Keratinocyte (primary cell): Measurements from ENCODE around the gene RNPC3. TPM values are rescaled to one million over a fixed set of nuclear protein-coding genes. Genes with fewer than 3 reads are reported as not detected.

Source experiments
- DNase-seq: peaks from one replicate; pipeline ENCODE4 v3.0.0-alpha.2; 2011; ENCODE audit warnings: low read depth, missing footprints, low spot score
- FAIRE-seq: peaks from 2 replicates; lab custom pipeline; 2011; peaks lifted over from hg19 to GRCh38; lab: Jason Lieb, UNC
- H2AFZ ChIP-seq: 2 replicates; pipeline ENCODE4 v1.6.0; 2012; ENCODE audit warnings: low read length, control low read depth, inconsistent platforms; ENCODE audit not compliant: control insufficient read depth
- H3K27ac ChIP-seq: 2 replicates; pipeline ENCODE4 v1.5.1; 2011; ENCODE audit warnings: low read length; ENCODE audit not compliant: control insufficient read depth, insufficient read depth
- H3K27me3 ChIP-seq: 3 replicates; pipeline ENCODE4 v1.6.0; 2011; ENCODE audit warnings: low read length; ENCODE audit not compliant: control insufficient read depth, insufficient read depth; ENCODE audit errors: extremely low read depth
- H3K36me3 ChIP-seq, 2 experiments: 2 replicates in 1 of 2; 3 replicates in 1 of 2; pipeline ENCODE4 v1.5.1; 2011; ENCODE audit warnings: low read length in 2 of 2, mild to moderate bottlenecking in 1 of 2; ENCODE audit not compliant: control insufficient read depth in 2 of 2, insufficient read depth in 2 of 2; ENCODE audit errors: extremely low read depth in 1 of 2
- H3K4me1 ChIP-seq: 3 replicates; pipeline ENCODE4 v1.5.1; 2011; ENCODE audit warnings: low read length; ENCODE audit not compliant: control insufficient read depth, insufficient read depth; ENCODE audit errors: extremely low read depth
- H3K4me2 ChIP-seq: 3 replicates; pipeline ENCODE4 v1.6.0; 2011; ENCODE audit warnings: low read depth, low read length; ENCODE audit not compliant: control insufficient read depth, insufficient read depth; ENCODE audit errors: extremely low read depth
- H3K4me3 ChIP-seq, 3 experiments: fragments of 200-600 bp in 1 of 3; sonication (generic) in 1 of 3; 2 replicates in 2 of 3; 3 replicates in 1 of 3; pipeline ENCODE4 v1.5.1; 2011 to 2016; ENCODE audit warnings: low read length in 3 of 3, mild to moderate bottlenecking in 3 of 3, control low read depth in 2 of 3, inconsistent platforms in 1 of 3, low read depth in 1 of 3, mixed read lengths in 1 of 3, mixed run types in 1 of 3, moderate library complexity in 1 of 3; ENCODE audit not compliant: control insufficient read depth in 2 of 3, insufficient read depth in 2 of 3; ENCODE audit errors: extremely low read depth in 1 of 3
- H3K79me2 ChIP-seq: 2 replicates; pipeline ENCODE4 v1.6.0; 2012; ENCODE audit warnings: low read length; ENCODE audit not compliant: control insufficient read depth, insufficient read depth
- H3K9ac ChIP-seq: 3 replicates; pipeline ENCODE4 v1.6.0; 2011; ENCODE audit warnings: low read length; ENCODE audit not compliant: control insufficient read depth, insufficient read depth; ENCODE audit errors: extremely low read depth
- H3K9me1 ChIP-seq: 3 replicates; pipeline ENCODE4 v1.6.0; 2011; ENCODE audit warnings: low read length; ENCODE audit not compliant: control insufficient read depth, insufficient read depth; ENCODE audit errors: extremely low read depth
- H3K9me3 ChIP-seq: 2 replicates; pipeline ENCODE4 v1.5.1; 2012; ENCODE audit warnings: low read depth, low read length; ENCODE audit not compliant: control insufficient read depth
- H4K20me1 ChIP-seq: 3 replicates; pipeline ENCODE4 v1.6.0; 2011; ENCODE audit warnings: low read length; ENCODE audit not compliant: control insufficient read depth, insufficient read depth; ENCODE audit errors: extremely low read depth
- EZH2 ChIP-seq: IDR thresholded peaks from one replicate; pipeline ENCODE4 v1.6.1; 2012; ENCODE audit warnings: inconsistent platforms, mild to moderate bottlenecking, low read length, moderate library complexity
- dilution Hi-C: fragments of 300-500 bp; cut with MboI; formaldehyde crosslinking; loops from one replicate; pipeline ENCODE4 v1.7.0; 2020; ENCODE audit warnings: low sequenced_read_pairs; ENCODE audit not compliant: extremely low pct_ligation_motif_present
- polyA plus RNA-seq, 5 experiments: library from polyadenylated mRNA; depleted of rRNA in 3 of 5; stranded (reverse) in 3 of 5; stranded (forward) in 1 of 5; unstranded in 1 of 5; fragments of >200 nt; gene quantifications; 1 replicate in 1 of 5; 2 replicates in 3 of 5; 3 replicates in 1 of 5; pipeline versions ENCODE4 v1.2.1 to v1.2.3, GENCODE V29; 2011 to 2012; ENCODE audit warnings: missing spikeins in 2 of 5, low read depth in 1 of 5, low replicate concordance in 1 of 5
- TF ChIP-seq, protein P1 (sequence below), 3 experiments: IDR thresholded peaks in 1 of 3; conservative IDR thresholded peaks in 1 of 3; optimal IDR thresholded peaks in 1 of 3; 2 replicates in 2 of 3; 3 replicates in 1 of 3; pipeline versions ENCODE3 to v1.5.1; 2011; ENCODE audit warnings: low read length in 3 of 3, mild to moderate bottlenecking in 3 of 3, moderate library complexity in 2 of 3, control low read depth in 1 of 3, inconsistent platforms in 1 of 3; ENCODE audit not compliant: insufficient read depth in 2 of 3; ENCODE audit errors: extremely low read depth in 1 of 3

RNPC3 gene
- polyA plus RNA-seq, 1 donor (not counting 4 experiments of a cell fraction or from before 2014, with no cell fraction given), result 19.6 TPM

DNA sequence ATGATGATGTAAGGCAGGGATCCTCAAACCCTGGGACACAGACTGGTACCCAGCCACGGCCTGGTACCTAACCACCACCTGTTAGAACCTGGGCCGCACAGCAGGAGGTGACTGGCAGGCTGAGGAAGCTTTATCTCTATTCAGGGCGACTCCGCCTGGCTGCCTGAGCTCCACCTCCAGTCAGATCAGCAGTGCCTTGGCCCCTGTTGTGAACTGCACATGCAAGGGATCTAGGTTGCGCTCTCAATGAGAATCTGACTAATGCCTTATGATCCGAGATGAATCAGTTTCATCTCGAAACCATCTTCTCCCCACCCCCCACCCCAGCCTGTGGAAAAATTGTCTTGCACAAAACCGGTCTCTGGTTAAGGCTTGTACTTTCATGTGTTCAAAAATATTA, 4.2 kb downstream of the RNPC3 start:
- no peak overlapping the region for H2AFZ ChIP-seq
- dilution Hi-C loops, result no loop called here
- H3K79me2 ChIP-seq, result peaks cover 63% of the 10 kb centered on the region
- FAIRE-seq, result no peak
- H3K4me3 ChIP-seq, result no peak overlapping the region
- no peaks in the 10 kb centered on the region for H3K27me3 ChIP-seq
- no peak overlapping the region for H3K27ac ChIP-seq
- H3K9me1 ChIP-seq, result no peaks in the 10 kb centered on the region
- no peak overlapping the region for H3K9ac ChIP-seq
- H4K20me1 ChIP-seq, result no peaks in the 10 kb centered on the region
- H3K4me2 ChIP-seq, result no peak overlapping the region
- no peak for TF ChIP-seq EZH2
- no peaks in the 10 kb centered on the region for H3K9me3 ChIP-seq
- peaks cover 0 to 5% of the 10 kb centered on the region in 2 experiments for H3K36me3 ChIP-seq
- peaks cover 8% of the 10 kb centered on the region for H3K4me1 ChIP-seq
- no peak for DNase-seq

DNA sequence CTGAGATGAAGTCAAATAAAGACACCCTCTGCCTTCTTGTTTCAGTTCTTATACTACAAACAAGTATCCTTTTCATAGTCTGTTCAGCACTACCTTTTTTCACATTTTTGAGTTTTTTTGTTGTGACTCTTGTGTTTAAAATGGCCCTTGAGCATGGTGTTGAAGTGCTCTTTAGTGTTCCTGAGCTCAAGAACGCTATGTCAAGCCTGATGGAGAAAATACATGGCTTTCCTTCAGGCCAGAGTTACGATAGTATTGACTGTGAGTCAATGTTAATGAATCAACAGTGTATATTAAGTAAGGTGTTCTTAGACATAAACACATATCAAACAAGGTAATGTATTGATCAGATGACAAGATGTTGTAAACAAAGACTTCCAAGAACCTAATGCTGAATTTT, 12.7 kb downstream of the RNPC3 start:
- Histone ChIP-seq H3K27me3 (no peaks in the 10 kb centered on the region), H3K4me1 (no peaks in the 10 kb centered on the region), H3K36me3 (peaks cover 4 to 9% of the 10 kb centered on the region in 2 experiments), H3K9me1 (no peaks in the 10 kb centered on the region), H3K79me2 (peaks cover 2% of the 10 kb centered on the region), H3K4me3 (no peak overlapping the region), H3K4me2 (no peak overlapping the region), H3K9ac (no peak overlapping the region), H3K9me3 (no peaks in the 10 kb centered on the region), H4K20me1 (no peaks in the 10 kb centered on the region), H2AFZ (no peak overlapping the region), H3K27ac (no peak overlapping the region)
- no peak for FAIRE-seq
- no peak for DNase-seq
- dilution Hi-C loops, result no loop called here
- TF ChIP-seq, protein P1, sequence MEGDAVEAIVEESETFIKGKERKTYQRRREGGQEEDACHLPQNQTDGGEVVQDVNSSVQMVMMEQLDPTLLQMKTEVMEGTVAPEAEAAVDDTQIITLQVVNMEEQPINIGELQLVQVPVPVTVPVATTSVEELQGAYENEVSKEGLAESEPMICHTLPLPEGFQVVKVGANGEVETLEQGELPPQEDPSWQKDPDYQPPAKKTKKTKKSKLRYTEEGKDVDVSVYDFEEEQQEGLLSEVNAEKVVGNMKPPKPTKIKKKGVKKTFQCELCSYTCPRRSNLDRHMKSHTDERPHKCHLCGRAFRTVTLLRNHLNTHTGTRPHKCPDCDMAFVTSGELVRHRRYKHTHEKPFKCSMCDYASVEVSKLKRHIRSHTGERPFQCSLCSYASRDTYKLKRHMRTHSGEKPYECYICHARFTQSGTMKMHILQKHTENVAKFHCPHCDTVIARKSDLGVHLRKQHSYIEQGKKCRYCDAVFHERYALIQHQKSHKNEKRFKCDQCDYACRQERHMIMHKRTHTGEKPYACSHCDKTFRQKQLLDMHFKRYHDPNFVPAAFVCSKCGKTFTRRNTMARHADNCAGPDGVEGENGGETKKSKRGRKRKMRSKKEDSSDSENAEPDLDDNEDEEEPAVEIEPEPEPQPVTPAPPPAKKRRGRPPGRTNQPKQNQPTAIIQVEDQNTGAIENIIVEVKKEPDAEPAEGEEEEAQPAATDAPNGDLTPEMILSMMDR (optimal IDR thresholded peaks at IDR 0.05 in 1 of 3, IDR thresholded peaks at IDR 0.05 in 1 of 3, conservative IDR thresholded peaks at IDR 0.05 in 1 of 3; ENCODE audit: extremely low read depth in 1 of 3, insufficient read depth in 2 of 3, low read length in 3 of 3), result no peak
- no peak for TF ChIP-seq EZH2

DNA sequence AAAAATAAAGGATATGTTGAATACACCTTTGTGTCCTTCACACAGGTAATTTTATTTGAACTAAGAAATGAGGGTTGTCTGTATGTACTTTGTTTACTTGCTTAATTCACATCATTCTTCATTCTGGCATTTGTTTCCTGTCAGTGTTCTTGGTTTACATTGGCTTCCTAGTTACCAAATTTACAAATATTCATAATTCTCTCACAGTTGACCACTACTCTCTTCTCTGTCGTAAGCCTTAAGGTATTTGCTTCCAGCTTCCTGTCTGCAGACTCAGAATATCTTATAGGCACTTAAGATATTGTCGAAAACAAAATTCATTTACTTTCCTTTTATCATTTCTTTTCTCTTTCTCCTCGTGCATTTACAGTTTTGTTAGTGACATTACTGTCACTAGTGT, 15.9 kb downstream of the RNPC3 start:
- TF ChIP-seq, protein P1 (optimal IDR thresholded peaks at IDR 0.05 in 1 of 3, IDR thresholded peaks at IDR 0.05 in 1 of 3, conservative IDR thresholded peaks at IDR 0.05 in 1 of 3; ENCODE audit: extremely low read depth in 1 of 3, insufficient read depth in 2 of 3, low read length in 3 of 3), result no peak
- no peak for TF ChIP-seq EZH2
- Histone ChIP-seq H3K9ac (no peak overlapping the region), H3K9me1 (no peaks in the 10 kb centered on the region), H3K79me2 (no peaks in the 10 kb centered on the region), H3K4me3 (no peak overlapping the region), H3K27me3 (no peaks in the 10 kb centered on the region), H3K4me2 (no peak overlapping the region), H3K36me3 (peaks cover 4 to 11% of the 10 kb centered on the region in 2 experiments), H2AFZ (no peak overlapping the region), H3K9me3 (no peaks in the 10 kb centered on the region), H3K4me1 (no peaks in the 10 kb centered on the region), H4K20me1 (no peaks in the 10 kb centered on the region), H3K27ac (no peak overlapping the region)
- no peak for FAIRE-seq
- dilution Hi-C loops, result no loop called here
- DNase-seq, result no peak
